Pons (tissue), 1 donor: ENCODE measurements around the gene OSCP1.

Experiments
- DNase-seq: peaks from one replicate; pipeline ENCODE4 v3.0.0-alpha.2; 2016; ENCODE audit warnings: low spot score

Gene OSCP1

DNA sequence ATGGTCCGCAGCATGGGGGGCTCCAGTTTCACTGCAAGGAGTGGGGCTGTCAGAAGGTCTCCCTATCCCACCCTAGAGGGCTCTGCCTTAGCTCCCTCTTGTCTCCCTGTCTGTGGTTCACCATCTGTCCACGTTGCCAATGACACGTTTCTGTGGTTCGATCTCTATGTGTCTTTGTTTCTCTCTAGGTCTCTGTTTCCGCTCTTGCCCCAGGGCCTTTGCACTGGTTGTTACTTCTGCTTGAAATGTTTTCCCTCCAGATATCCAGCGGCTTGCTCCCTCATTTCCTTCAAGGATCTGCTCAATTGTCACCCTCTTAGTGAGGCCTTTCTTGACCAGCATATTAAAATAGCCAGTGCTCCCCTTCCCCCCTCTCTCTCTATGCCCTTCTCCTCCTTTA, 22.4 kb upstream of the OSCP1 start:
- DNase-seq = no peak

DNA sequence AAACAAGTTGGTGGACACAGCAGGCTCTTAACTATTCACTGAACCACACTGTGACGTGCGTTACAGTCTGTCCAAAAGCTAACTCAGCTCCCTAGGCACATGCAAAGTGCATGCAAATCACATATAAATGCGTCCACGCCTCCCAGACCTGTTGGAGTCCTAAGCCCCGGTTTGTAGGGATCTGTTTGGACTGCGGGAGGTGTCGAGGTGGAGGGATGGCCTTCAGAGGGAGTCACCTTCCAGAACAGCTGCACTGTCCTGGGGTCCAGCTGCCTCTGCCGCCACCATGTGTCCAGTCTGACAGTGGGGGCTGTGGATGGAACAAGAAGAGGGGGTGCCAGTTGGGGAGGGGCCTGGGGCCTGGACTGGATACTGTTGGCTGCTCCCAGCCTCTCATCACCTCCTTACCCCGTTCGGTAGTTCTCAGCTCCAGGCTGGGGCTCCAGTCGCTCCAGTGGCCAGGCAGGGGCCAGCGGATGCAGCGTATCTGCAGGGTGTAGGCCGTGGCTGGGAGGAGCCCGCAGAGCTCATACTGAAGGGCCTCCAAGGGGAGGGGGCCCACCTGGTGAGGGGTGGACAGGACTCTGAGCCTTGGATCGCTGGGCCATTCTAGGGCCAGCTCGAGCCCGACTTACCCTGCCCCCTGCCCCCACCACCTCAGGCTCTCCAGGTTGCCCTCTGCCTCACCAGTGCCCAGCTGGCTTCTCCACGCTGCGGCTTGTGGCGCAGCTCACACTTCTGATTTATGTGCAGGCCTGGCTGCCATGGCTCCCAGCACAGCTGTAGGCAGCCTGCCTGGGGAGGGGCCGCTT, 21.8 kb upstream of the OSCP1 start:
- no peak for DNase-seq

DNA sequence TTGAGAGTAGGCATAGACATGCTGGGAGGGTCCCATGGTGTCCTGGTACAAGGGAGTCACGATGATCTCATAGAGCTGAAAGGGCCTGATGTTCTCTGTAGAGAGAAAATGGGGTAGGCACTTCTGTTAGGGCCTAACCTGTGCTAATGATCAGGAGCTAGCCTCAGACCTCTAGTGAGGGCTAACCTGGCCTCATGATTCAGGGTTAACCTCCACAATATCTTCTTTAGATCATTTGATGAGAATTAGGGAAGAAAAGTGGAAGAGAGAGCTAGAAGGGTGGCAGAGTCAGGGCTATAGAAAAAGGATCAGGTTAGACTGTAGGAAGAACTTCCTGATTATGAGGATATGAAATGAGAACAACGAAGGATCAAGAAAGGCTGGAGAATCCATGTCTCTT, 18.9 kb upstream of the OSCP1 start:
- DNase-seq = no peak

DNA sequence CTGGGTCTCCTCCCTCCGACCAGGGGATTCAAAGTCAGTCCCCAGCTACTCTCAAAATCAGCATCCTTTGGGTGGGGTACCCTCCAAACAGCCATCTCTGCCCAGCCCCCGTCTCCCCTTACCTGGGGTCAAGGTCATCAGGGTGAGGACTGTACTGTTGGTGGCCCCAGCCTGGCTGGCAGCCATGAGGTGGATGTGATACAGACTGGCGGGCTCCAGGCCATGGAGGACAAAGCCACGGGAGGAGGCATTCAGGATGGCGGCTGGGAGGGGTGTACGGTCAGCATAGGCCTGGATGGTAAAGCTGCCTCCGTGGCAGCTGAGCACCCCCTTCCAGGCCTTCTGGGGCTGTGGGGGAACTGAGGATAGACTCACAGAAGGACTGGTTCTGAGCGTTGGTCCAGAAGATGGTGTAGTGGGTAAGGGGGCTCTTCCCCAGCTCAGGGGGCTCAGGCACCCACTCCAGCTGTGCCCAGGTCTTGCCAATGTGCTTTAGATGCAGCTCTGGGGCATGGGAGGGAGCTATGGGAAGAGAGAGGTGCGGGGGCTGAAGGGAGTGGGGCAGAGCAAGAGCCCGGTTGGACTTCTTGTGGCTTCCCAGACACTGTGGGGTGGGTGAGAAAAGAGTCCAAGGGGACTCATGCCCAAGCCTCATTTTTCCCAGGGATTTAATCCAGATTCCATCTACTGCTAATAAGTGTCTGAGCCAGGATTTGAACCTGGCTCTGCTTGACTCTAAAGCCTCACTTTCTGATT, 17.6 kb upstream of the OSCP1 start:
- DNase-seq = no peak

DNA sequence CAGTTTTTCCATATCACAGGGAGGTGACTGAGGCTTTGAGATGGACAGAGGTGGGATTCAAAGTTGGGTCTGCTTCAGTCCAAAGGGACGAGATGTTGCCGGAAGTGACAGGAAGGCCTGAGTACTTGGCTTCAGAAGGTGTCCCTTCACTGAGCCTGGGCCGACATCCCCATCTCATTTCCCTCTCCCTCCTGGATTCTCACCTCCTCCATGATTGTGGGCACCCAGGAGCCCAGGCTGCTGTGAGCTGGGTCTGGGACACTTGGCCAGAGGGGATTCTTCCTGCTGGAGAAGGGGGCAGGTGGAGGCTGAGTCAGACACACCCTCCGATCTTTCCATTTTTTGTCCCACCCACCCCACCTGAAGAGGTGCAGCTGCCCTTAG, 16.8 kb upstream of the OSCP1 start:
- no peak for DNase-seq

DNA sequence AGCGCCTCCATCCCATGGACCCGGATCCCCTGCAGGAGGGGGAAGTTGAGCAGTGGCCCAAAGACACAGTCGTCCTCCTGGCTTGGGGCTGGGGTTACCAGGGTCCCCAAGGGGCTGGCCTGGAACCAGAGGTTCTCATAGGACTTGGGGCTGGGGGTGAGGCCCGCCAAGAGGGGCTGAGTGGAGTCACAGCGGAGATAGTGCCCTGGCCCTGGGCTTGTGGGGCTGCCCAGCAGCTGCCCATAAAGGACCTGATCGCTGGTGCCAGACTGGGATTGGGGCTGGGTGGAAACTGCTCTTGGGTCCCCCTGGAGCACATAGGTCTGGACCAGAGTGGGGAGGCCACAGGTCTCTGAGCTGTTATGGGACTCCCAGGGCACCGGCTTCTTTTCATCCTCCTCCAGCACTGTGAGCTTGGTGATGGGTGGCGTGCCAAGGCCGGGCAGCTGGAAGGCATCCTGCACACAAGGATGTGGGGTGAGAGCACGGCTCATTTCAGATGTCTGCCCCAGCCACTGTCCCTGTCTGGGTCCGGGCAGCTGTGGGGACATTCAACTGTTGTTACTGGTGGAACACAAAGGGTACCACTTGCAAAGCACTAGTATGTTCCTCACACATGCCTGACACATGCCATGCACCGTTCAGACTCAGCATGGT, 16.2 kb upstream of the OSCP1 start:
- DNase-seq = no peak

DNA sequence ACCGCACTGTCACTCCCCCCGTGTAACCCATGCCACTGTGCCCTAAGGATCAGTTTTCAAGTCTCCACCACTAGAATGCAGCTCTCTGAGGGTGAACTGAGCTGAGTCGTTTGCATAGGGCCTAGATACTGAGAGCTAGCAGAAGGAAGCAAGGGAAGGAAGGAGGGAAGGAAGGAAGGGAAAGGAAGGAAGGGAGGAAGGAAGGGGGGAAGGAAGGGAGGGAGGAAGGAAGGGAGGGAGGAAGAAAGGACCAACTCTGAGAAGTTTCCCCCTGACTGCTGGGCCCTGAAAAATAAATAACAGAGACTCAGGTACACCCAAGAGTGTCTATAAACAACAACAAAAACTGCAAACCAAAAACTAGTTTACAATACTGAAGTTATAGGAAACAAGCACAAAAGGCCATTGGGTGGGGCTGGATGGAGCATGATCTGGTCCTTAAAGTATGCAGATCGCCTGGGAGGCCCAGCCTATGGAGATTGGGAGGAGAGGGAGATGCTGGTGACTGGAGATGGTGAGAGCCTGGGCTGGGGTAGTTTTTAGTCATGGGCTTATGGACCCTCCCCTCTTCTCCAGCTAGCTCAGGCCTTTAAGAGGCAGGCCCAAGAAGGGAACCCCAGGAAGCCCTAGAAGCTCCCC, 15.6 kb upstream of the OSCP1 start:
- no peak for DNase-seq

DNA sequence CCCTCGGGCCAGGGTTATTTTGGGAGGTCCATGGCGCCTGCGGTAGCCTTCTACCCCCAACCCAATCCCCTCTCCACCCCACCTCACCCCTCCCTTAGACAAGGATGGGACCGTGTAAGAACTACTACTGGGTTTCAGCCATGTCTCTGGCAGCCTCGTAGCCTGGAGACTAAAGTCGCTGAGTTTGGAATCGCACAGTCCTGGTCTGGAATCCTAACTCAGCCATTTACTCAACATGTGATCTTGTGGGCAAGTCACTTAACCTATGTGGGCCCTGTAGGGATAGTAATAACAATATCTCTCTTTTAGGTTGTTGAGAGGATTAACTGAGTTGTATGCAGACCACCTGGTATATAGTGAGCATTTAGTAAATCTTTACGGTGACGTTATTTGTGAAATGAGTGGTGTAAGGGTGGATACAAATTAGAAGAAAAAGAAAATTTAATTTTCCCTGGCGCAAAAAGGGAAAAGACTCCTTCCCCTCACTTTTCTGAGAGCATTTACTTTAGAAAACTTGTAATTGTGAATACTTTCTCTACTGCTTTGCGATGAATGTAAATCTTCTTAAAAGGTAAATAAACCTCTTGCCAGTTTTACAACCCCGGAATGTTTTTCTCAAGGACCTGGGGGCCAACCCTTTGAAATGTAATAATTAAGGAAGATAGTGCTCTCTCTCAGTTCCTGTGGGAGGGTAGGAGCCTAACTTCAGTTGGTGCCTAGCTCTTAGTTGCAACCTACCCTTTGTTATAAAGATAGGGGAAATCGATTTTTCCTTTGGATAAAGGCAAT, 14.5 kb upstream of the OSCP1 start:
- no peak for DNase-seq

DNA sequence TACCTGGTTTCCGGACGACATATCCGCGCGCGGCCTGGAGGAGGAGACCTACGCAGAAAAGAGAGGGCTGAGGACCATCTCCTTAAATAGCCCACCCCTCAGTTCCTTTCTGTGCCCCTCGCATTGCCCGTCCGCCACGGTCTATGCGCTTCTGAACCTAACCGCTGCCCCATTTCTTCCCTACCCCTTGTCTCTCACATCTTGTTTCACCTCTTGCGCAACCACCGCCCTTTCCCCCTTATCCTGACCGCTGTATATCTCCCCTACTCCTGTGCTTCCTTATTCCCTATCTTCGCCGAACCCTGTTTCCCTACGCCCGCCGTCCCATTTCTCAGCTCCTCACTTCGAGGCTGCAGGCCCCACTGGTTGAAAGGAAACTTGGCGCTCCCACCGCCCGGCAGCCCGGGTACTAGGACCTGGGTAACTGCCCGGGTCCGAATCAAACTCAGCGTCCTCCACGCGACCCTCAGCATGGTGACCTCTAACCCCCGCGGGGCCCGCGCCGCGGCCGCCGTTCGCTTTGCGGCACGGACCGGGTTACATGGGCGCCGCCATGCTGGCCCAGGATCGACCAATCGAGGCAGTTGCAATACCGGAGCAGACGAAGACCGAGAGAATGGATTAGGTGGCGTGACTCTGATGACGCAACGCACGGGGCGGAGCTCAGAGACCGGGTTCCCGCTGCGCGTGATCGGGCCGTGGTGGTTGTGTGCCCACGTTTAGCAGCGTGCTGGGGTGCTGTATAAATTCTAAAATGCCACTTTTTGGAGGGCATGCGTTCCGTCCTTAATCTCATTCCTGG, 13.8 kb upstream of the OSCP1 start, which contains the start of gene MRPS15:
Gene MRPS15, minus strand, starts transcription at position 582 of the 802 bp plus-strand sequence. Its CDS starts 109 bp downstream, at position 473.
- DNase-seq = peak; percentile 95

DNA sequence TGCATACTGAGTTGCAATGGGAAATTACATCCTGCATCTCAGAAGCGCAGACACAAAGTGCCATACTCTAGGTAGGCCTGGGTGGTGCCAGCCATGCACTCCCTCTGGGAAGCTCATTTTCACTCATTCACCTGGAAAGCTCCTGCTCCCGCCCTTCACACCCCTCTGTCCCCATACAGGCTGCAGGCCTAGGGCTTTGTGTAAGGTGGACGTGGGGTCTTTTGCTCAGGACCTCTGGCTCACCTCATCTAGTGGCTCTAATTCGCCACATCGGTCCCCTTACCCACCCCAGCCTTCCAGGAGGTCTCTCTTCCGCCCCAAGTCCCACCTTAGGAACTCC, 13.2 kb upstream of the OSCP1 start:
- no peak for DNase-seq

DNA sequence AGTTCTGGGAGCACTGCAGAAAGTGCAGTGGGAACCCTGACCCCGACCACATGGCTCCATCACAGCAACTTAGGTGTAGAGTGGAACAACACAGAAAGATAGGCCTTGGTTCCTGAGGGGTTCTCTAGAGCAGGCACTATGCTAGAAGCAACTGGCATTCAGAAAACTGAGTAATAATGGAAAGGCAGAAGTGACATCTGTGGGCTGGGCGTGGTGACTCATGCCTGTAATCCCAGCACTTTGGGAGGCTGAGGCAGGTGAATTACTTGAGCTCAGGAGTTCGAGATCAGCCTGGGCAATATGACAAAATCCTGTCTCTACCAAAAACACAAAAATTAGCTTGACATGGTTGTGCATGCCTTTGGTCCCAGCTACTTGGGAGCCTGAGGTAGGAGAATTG, 8.7 kb upstream of the OSCP1 start:
- DNase-seq = no peak

DNA sequence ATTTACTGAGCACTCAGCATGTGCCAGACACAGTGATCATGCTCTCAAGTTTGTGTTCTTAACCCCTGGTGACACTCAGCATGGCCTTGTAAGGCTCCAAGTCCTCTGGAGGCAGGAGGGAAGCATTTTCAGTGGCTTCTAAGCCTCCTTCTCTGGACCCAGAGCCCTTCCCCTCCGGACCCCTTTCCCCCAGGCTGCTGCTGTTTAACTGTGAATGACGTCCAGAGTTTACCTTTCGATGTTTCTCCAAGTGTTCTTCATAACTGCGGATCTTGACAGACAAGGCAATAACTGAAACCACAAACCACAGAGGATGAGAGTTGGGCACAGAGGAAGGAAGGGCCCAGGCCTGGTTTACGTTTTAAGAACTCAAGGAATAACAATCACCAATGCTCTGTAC, 7.4 kb upstream of the OSCP1 start:
- DNase-seq = no peak

DNA sequence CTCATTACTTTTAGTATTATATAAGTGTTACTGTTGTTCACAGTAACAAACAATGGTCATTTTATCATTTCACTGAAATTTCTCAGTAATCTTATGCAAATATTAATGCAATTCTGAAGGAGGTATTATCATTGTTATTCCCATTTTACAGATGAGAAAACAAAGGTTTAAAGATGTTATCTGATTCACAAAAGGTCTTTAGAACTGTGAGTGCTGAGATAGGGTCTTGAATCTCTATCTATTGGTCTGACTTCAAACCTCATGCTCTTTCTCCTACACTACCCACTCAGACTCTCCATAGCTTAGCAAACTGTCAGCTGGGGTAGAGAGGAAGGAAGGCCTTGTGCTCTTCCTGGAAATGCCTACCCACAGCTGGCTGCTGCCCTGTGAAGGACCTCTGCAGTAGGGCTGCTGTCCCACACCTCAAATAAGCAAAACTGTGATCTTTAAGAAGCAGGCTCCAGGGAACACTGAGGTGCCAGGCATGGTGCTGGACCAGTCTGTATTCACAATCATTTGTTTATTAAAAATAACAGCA, 6.2 kb upstream of the OSCP1 start:
- DNase-seq = no peak

DNA sequence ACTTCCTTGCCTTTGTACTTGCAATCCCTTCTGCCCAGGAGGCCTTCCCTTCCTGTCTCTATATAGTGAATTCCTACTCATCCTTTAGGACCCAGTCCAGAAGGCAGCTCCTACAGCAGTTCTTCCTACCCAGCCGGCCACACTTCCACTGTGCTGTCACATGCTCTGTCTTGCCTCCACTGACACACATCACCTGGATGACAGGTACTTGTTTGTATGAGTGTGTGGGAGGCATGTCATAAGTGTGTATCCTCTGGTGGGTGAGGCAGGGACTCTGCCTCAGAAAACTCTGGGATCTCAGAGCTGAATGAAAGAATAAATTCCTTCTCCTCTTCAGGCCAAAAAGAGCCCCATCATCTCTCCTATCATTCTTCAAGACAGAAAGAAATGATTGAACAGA, 5.1 kb upstream of the OSCP1 start:
- DNase-seq = no peak

DNA sequence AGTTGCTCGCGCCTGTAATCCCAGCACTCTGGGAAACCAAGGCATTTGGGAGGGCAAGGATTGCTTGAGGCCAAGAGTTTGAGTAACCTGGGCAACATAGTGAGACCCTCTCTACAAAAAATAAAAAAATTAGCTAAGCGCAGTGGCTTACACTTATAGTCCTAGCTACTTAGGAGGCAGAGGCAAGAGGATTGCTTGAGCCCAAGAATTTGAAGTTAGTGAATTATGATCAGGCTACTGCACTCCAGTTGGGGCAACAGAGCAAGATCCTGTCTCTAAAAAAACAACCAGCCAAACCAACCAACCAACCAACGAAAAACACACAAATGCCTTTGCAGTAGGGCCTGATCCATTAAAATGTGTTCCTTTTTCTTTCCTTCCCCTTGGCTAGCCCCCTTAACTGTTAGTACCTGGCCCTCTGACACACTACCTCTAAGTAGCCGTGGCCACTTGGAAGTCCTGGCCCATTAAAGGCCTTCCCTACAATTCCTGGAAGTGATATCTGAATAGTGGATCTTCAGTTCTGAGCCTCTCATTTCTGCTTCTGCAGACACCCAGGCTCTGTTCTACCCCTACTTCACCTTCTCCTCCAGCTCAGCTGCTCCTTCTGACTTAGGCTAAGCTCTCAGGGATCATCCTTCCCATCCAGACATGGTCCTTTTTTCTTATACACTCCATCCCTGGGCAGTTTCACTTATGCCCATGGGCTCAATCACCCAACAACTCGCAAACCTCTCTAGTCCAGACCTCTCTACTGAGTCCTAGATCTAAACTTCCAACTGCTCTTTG, 3.5 kb upstream of the OSCP1 start:
- DNase-seq = no peak

DNA sequence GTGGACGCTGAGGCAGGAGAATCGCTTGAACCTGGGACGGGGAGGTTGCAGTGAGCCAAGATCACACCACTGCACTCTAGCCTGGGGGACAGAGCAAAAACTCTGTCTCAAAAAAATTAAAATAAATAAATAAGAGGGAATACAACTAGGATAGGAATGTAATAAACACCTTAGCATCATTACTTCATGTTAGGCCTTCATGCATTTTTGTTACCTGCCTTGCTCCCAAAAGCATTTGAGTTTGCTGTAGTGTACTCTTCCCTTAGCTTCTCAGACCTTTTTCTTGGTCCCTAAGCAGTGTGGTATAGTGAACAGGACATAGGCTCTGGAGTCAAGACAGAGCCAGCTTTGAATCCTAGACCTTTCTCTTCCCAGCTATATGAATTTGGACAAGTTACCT, 2.8 kb upstream of the OSCP1 start:
- no peak for DNase-seq

DNA sequence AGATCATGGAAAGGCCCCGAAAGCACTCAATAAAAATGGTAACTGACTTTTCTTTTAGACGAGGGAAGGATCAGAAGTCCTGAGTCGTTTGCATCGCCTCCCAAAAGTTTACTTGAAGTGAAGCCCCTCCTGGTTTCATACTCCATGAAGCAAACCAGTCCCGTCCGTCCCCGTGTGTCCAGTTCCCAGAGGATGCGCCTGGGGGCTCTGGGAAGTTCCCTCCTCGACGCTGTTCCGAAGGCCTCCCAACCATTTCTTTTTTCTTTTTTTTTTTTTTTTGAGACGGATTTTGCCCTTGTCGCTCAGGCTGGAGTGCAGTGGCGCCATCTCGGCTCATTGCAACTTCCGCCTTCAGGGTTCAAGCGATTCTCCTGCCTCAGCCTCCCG, 661 bp upstream of the OSCP1 start:
- DNase-seq = no peak

DNA sequence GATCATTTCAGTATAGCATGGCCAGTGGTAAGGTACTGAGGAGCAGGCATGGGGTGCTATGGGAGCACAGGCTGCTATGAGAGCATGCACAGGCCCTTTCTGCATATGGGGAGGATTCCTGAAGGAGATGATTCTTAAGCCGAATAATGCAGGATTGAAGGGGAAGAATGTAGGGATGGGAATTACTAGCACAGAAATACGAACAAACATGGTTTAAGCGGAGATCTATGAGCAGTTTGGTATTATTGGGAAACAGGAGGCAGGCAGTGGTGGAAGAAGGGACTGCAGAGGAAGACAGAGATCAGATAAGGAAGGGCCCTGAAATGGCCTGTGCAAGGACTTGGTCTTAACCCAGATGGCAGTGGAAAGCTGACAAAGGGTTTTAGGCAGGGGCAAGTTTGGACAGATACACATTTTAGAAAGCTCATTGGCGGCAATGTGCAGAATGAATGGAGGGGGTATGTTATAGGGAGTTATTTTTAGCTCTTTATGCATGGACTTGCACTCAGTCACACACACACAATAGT, 1.7 kb downstream of the OSCP1 start:
- DNase-seq = no peak

DNA sequence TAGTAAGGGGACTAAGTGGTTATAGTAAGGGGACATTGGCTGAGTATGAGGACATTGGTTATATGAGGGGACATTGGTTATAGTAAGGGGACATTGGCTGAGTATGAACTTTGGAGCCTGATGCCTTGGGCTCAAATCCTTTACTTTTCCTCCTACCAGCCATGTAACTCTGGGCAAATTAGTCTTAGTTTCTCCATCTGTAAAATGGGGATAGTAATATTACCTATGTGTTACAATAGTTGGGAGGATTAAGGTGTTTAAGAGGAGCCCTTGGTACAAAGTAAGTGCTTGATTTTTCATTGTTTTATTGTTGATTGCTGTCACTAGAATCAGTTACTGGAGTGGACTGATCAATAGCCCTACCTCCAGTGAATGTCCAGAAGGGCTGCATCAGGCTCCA, 2.8 kb downstream of the OSCP1 start:
- no peak for DNase-seq

DNA sequence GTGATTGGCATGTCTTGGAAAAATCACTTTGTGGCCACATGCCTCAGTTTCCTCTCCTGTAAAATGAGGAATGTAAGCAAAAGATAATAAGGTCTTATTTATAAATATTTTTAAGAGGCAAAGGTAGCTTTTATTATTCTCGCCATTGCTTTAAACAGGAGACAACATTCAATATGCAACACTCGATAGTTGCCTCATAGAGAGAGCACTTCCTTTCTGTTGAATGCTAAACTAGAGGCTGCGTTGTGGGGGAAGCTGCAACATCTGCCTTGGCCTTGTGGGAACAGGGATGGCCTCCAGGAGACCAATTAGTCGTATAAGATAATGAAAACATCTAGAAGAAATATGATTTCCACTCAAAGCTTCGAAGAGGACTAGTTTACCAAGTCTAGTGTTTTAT, 3.5 kb downstream of the OSCP1 start:
- no peak for DNase-seq
